T-helper 1 cell (primary cell): ENCODE measurements around the gene NSDHL.

ENCODE experiments used
- DNase-seq, 5 donors: peaks; one replicate each; pipeline ENCODE4 v3.0.0-alpha.2; 2012 to 2020

NSDHL gene

GRCh38 chrX:152845618-152846240, 14.9 kb downstream of the NSDHL start:
- no peak for DNase-seq

- no peak for DNase-seq
These were observed 16.4 kb downstream of the NSDHL start for GRCh38 chrX:152847281-152847680.

GRCh38 chrX:152850465-152850864, 19.6 kb downstream of the NSDHL start:
- no peak for DNase-seq

GRCh38 chrX:152853986-152854385, 23.1 kb downstream of the NSDHL start:
- no peak for DNase-seq

GRCh38 chrX:152861116-152861515, 30.3 kb downstream of the NSDHL start:
- no peak for DNase-seq

- DNase-seq: no peak
These were observed 31.0 kb downstream of the NSDHL start for GRCh38 chrX:152861826-152862225.

GRCh38 chrX:152865232-152865920, 34.5 kb downstream of the NSDHL start:
- DNase-seq: no peak

GRCh38 chrX:152866386-152866785, 35.5 kb downstream of the NSDHL start:
- no peak for DNase-seq

GRCh38 chrX:152869972-152870371, 39.1 kb downstream of the NSDHL start:
- no peak for DNase-seq

- no peak for DNase-seq
These were observed 40.4 kb downstream of the NSDHL start for GRCh38 chrX:152871260-152871659.

- DNase-seq: no peak
These were observed 41.7 kb downstream of the NSDHL start for GRCh38 chrX:152872522-152872921.

GRCh38 chrX:152873361-152873760, 42.5 kb downstream of the NSDHL start:
- DNase-seq: no peak

- no peak for DNase-seq
These were observed 46.3 kb downstream of the NSDHL start for GRCh38 chrX:152876931-152877840.

GRCh38 chrX:152878976-152879755, 48.3 kb downstream of the NSDHL start:
- no peak for DNase-seq

- DNase-seq: no peak
These were observed 50.4 kb downstream of the NSDHL start for GRCh38 chrX:152881289-152881688.

GRCh38 chrX:152884171-152884570, 53.3 kb downstream of the NSDHL start:
- DNase-seq: no peak

- DNase-seq: no peak
These were observed 55.9 kb downstream of the NSDHL start for GRCh38 chrX:152886716-152887115.

- DNase-seq: no peak
These were observed 61.6 kb downstream of the NSDHL start for GRCh38 chrX:152892499-152892898.

- no peak for DNase-seq
These were observed 62.4 kb downstream of the NSDHL start for GRCh38 chrX:152892999-152893891.

GRCh38 chrX:152893980-152894610, 63.2 kb downstream of the NSDHL start:
- no peak for DNase-seq

- DNase-seq: no peak
These were observed 64.3 kb downstream of the NSDHL start for GRCh38 chrX:152895121-152895520.
